Sigmoid colon (tissue), 3 donors: Measurements from ENCODE around the gene BRD2.

Source experiments
- POLR2A ChIP-seq, 2 donors: fragments of 450-650 bp; IDR thresholded peaks; one replicate each; pipeline ENCODE4 v1.6.1; 2016; ENCODE audit warnings: antibody characterized with exemption in 2 of 2, mild to moderate bottlenecking in 2 of 2, moderate library complexity in 2 of 2
- TF ChIP-seq, protein P1 (sequence below), 4 experiments: fragments of 450-650 bp in 3 of 4; fragments of 200-600 bp in 1 of 4; IDR thresholded peaks; one replicate each; pipeline ENCODE4 v1.5.1; 2016 to 2019; ENCODE audit warnings: antibody characterized with exemption in 4 of 4, mild to moderate bottlenecking in 3 of 4, moderate library complexity in 2 of 4

DNA sequence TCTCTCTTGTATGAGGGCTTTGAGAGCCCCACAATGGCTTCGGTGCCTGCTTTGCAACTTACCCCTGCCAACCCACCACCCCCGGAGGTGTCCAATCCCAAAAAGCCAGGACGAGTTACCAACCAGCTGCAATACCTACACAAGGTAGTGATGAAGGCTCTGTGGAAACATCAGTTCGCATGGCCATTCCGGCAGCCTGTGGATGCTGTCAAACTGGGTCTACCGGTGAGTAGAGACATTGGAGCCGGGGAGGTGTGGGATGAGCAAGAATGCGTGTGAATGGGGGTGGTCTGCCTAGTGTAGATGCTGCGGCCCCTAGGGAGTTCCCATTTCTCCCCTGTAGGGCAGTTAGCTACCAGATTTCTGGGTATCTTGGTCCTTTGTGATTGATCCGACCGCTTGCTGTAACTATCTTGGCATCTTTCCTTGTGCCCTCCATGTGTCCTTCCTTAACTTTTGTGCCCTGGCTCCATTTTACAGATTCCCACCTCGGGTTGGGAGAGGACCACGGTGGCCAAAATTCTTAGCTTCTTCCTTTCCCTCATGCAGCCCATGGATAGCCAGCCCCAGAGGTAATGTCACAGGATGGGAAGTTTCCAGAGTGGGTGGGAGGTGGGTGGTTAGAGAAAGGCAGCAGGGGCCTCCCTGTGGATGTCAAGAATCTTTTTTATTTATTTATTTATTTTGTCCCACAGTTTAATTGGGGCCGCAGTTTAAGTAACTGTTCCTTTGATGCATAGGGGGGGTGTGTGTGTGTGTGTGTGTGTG, 6.3 kb downstream of the BRD2 start:
- TF ChIP-seq, protein P1, sequence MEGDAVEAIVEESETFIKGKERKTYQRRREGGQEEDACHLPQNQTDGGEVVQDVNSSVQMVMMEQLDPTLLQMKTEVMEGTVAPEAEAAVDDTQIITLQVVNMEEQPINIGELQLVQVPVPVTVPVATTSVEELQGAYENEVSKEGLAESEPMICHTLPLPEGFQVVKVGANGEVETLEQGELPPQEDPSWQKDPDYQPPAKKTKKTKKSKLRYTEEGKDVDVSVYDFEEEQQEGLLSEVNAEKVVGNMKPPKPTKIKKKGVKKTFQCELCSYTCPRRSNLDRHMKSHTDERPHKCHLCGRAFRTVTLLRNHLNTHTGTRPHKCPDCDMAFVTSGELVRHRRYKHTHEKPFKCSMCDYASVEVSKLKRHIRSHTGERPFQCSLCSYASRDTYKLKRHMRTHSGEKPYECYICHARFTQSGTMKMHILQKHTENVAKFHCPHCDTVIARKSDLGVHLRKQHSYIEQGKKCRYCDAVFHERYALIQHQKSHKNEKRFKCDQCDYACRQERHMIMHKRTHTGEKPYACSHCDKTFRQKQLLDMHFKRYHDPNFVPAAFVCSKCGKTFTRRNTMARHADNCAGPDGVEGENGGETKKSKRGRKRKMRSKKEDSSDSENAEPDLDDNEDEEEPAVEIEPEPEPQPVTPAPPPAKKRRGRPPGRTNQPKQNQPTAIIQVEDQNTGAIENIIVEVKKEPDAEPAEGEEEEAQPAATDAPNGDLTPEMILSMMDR (IDR thresholded peaks at IDR 0.05), result no peak
- no peak for TF ChIP-seq POLR2A (IDR thresholded peaks at IDR 0.05)
